ENCODE results near the gene DSN1.

DNA sequence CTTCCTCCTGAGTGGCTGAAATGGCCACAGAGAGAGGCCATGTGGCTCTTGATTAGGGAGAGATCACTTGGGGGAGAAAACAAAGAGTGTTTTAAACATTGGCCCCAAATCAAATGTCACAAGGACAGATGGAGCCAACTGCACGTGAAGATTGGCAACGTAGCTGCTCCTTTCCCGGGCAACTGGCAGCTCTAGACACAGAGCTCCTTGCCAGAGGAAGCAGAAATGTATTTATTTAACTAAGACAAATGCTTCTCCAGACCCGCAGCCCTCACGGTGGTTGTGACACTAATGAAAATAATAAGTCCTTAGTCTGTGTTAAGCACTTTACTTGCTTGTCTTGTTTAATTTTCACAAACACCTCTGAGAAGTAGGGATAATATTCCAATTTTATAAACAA lies 49.6 kb upstream of the DSN1 start:
- no peak for TF ChIP-seq RAD21 (IDR thresholded peaks at IDR 0.05; ENCODE audit: low read depth)
- no peak for TF ChIP-seq TAF1 (IDR thresholded peaks at IDR 0.05; ENCODE audit: low read depth)
- TF ChIP-seq, protein P1, sequence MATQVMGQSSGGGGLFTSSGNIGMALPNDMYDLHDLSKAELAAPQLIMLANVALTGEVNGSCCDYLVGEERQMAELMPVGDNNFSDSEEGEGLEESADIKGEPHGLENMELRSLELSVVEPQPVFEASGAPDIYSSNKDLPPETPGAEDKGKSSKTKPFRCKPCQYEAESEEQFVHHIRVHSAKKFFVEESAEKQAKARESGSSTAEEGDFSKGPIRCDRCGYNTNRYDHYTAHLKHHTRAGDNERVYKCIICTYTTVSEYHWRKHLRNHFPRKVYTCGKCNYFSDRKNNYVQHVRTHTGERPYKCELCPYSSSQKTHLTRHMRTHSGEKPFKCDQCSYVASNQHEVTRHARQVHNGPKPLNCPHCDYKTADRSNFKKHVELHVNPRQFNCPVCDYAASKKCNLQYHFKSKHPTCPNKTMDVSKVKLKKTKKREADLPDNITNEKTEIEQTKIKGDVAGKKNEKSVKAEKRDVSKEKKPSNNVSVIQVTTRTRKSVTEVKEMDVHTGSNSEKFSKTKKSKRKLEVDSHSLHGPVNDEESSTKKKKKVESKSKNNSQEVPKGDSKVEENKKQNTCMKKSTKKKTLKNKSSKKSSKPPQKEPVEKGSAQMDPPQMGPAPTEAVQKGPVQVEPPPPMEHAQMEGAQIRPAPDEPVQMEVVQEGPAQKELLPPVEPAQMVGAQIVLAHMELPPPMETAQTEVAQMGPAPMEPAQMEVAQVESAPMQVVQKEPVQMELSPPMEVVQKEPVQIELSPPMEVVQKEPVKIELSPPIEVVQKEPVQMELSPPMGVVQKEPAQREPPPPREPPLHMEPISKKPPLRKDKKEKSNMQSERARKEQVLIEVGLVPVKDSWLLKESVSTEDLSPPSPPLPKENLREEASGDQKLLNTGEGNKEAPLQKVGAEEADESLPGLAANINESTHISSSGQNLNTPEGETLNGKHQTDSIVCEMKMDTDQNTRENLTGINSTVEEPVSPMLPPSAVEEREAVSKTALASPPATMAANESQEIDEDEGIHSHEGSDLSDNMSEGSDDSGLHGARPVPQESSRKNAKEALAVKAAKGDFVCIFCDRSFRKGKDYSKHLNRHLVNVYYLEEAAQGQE (IDR thresholded peaks at IDR 0.05; ENCODE audit: low read depth): no peak
- no peak for TF ChIP-seq FOXM1 (IDR thresholded peaks at IDR 0.05; ENCODE audit: borderline replicate concordance, low read depth)
- TF ChIP-seq, protein P2, sequence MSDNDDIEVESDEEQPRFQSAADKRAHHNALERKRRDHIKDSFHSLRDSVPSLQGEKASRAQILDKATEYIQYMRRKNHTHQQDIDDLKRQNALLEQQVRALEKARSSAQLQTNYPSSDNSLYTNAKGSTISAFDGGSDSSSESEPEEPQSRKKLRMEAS (IDR thresholded peaks at IDR 0.05): peak; percentile 38; the same call in 1 of the 2 replicates
- TF ChIP-seq EP300 (IDR thresholded peaks at IDR 0.05; ENCODE audit: borderline replicate concordance): no peak
- TF ChIP-seq EGR1 (IDR thresholded peaks at IDR 0.05): no peak
- TF ChIP-seq YY1 (IDR thresholded peaks at IDR 0.05; ENCODE audit: low read depth): no peak
- no peak for TF ChIP-seq CEBPB (IDR thresholded peaks at IDR 0.05)
- no peak for TF ChIP-seq TCF12 (IDR thresholded peaks at IDR 0.05; ENCODE audit: low read depth)
- TF ChIP-seq CREB1 (IDR thresholded peaks at IDR 0.05; ENCODE audit: low read depth): no peak
- TF ChIP-seq, protein P3, sequence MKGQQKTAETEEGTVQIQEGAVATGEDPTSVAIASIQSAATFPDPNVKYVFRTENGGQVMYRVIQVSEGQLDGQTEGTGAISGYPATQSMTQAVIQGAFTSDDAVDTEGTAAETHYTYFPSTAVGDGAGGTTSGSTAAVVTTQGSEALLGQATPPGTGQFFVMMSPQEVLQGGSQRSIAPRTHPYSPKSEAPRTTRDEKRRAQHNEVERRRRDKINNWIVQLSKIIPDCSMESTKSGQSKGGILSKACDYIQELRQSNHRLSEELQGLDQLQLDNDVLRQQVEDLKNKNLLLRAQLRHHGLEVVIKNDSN (IDR thresholded peaks at IDR 0.05): no peak
- TF ChIP-seq NFIC (IDR thresholded peaks at IDR 0.05): no peak
